Cerebellar nuclear complex (tissue), 1 donor: Measurements from ENCODE around the gene COMP.

Experiments used
- DNase-seq, 2 experiments: peaks; one replicate each; lab custom pipeline; 2025; lab: John Stamatoyannopoulos, UW

The COMP gene

GRCh38 chr19:18768997-18769891 lies 21.9 kb downstream of the COMP start:
- DNase-seq: no peak

GRCh38 chr19:18768046-18768771 lies 22.9 kb downstream of the COMP start:
- no peak for DNase-seq

DNA sequence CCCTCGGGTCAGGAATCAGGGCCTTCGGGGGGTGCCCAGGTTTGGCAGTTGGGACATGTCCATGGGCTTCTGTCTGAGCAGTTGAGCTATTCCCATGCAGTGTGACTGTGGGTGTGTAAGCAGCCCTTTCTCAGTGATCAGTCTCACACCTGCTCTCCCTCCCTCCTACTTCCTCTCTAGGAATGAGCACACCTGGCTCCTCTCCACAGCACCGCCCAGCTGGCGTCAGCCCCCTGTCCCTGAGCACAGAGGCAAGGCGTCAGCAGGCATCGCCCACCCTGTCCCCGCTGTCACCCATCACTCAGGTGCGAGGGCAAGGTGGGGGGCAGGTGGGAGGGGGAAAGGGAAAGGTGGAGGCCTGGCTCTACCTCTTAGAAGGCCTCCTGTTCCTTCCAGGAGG lies 25.9 kb downstream of the COMP start:
- DNase-seq: no peak

DNA sequence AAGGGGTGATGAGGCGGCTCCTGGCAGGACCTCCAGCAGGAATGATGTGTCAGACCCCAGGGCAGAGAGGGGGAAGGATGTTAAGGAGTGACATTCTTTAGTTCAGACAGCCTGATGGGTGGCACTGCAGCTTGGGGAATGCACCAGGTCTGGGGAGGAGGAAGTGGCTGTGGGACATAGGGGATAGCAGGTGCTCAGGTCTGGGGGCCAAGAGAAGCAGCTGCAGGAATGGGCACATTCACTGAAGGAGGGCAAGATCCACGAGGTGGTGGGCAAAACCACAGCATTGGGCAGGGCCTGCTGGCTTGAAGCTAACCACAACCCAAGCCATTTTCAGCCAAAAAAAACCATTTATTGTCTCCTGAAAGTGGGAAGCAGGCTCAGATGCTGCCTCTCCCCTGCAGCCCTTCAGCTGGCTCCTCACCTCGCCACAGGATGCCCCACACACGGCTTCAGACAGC lies 26.5 kb downstream of the COMP start:
- DNase-seq: no peak

- DNase-seq: no peak
Measured at GRCh38 chr19:18763674-18764590, 27.2 kb downstream of the COMP start.

GRCh38 chr19:18762125-18763023 lies 28.7 kb downstream of the COMP start:
- DNase-seq: peak; percentile 93 to 95

DNA sequence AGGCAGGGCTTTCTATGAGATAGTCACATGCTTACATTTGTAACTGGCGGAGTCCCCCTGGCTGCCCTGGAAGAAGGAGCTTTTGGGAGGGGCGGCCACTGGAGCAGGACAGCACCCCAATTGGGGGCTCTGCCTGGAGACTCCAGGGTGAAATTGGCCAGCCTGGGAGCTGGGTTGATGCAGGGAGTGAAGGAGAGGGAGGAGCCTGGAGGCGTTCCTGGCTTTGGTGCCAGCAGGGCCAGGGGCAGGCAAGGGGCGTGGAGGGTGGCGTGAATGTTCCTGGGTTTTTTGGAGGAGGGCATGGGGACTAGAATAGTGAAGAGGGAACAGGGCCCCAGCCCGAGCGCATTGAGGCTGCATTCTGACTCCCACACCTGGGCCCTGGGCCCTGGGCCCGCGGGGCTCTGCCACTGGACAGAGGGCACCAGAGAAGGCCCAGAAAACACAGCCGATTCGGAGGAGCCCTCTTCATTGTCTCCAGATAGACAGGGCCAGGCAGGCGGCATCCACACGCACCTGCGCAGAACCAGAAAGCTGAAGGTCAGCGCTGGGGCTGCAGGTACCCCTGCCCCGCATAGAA lies 29.5 kb downstream of the COMP start:
- DNase-seq: no peak

- DNase-seq: no peak
Measured at GRCh38 chr19:18760440-18761383, 30.4 kb downstream of the COMP start.

- DNase-seq: no peak
Measured at GRCh38 chr19:18759995-18760426, 31.1 kb downstream of the COMP start.

DNA sequence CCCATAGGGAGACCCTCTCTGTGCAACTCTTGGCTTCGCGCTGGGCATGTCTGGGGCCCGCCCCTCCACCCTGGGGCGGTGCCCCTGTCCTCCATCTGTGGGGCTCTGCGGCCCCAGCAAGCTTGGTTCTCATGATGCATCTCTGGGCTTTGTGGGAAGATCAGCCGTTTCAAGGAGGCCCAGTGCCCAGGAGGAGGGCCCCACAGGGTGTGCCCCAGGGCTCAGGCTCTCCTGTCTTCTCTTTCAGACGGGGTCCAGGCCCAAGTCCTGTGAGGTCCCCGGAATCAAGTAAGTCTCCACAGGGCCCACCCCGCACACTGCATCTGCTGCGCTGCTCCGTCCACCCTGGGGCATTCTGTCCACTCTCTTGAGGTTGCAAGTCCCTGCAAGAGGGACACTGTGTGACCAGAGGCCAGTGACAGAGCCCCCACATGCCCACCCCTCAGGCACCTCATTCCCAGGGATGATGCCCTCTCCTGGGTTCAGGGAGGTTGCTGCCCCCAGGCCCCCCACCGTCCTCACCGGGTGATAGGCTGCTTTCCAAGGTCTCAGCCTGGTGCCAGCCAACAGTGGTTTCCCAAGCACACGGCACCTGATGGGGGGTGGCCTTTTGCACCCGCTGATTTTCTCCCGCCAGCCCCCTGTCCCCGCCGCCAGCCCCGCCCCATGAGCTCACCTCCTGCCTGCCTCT lies 31.7 kb downstream of the COMP start:
- DNase-seq: no peak

DNA sequence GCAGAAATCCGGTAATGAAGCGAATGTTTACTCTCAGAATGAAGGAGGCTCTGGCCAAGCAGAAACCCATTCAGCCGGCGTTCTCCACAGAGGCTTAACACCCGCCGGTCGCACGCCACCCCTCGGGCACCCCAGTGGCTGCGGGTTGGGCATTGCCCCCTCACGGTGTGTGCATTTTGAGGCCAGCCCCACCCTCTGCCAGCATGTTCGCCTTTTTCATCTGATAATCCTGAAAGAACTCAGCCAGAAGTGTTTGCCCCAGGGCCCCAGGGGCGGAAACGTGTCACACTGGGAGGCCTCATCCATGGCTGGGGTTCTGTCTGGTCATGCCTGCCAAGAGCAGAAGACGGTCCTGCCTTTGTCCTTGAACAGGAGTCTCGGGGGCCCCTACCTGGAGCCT lies 34.2 kb downstream of the COMP start:
- no peak for DNase-seq

DNA sequence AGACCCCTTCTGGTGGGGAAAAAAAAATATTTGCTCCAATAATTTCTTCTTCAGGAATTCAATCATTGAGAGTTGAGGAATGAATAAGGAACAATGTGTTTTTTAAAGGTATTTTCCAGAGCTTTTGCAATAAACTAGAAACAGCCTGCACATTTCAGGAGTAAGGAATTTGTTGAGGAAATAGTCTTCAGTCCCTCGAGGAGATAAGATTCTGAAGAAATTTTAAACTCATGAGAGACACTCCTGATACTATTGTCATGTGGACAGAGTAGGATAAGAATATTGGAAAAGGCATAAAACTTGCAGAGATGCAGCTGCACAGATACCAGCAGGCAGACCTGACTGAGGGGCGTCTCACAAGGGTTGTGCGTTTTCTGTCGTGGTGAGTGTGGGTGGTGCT lies 36.6 kb downstream of the COMP start:
- no peak for DNase-seq

DNA sequence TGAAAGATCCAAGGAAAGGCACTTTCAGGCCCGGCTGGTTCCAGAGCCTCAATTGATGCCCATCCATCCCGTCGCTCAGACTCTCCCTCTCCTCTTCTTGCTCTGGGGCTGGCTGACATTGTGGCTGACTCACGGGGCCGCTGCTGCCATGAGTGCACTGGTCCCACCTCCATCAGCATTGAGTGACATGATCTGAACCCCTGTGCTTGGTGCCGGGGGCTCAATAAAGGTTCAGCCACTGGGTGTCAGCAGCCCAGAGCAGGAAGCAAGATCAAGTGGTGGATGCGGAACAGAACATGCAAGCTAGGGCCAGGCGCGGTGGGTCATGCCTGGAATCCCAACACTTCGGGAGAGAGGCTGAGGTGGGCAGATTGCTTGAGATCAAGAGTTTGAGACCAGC lies 39.5 kb downstream of the COMP start:
- no peak for DNase-seq

DNA sequence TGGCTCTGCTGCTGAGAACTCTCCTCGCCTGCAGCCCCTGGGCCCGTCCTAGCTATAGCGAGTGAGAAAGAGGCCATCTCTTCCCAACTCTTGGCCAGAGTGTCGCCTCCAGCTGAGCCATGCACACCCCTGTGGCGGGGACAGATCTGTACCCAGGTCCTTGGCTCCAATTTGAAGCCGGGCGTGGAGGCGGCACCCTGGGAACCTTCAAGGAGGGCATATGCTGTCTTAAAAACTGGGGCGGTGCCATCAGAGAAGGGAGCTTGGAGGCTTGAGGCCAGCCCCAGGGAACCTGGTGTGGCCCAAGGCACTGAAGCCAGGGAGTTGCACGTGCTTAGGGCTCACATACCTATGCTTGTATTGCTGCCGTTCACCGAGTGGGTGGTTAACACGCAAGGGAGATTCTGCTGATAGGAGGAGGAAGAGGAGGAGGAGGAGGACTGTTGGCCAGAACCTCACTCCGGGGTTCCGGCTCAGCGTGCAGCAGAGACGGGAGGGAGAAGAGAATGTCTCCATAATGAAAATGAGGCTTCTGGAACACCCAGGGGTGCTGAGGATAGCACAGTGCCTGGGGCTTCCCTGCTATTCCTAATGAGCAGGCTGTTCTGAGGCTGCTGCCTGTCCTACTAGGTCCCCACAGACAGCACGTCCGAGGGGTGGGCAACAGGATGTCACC lies 40.7 kb downstream of the COMP start:
- peak in 1 of 2 experiments; percentile 34 for DNase-seq

DNA sequence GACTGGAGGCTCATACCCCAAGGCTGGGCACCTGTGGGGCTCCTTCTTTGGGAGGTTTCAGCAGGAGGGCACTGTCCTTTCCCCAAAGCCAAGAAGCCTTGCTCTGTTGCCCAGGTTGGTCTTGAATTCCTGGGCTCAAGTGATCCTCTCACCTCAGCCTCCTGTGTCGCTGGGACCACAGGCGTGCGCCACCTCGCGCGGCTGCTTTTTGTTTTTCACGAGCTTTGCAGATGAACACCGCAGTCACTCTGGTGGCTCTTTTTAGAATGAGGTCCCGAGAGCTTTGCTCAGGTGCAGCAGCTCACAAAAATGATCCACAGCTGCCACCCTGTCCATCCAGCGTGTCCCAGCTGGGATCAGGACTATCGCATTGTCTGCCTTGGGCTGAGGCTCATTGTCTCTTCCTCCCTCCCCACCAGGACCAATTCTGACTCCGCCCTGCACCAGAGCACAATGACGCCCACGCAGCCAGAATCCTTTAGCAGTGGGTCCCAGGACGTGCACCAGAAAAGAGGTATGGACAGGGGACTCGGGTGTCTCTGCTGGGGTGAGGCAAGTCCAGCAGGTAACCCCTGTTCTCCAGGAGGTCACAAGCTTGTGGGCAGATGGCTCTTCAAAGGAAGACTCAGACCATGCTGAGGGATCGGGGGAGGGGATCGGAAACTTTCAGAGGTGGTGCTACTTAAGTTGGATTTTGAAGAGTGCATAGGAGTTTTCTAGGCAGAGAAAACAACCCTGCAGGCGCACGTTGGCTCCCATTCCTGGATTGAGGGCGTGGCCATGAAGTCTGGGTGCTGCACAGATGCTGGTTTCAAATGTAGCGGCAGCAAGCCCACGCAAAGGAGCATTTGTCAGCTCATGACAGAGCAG lies 41.5 kb downstream of the COMP start:
- DNase-seq: no peak

DNA sequence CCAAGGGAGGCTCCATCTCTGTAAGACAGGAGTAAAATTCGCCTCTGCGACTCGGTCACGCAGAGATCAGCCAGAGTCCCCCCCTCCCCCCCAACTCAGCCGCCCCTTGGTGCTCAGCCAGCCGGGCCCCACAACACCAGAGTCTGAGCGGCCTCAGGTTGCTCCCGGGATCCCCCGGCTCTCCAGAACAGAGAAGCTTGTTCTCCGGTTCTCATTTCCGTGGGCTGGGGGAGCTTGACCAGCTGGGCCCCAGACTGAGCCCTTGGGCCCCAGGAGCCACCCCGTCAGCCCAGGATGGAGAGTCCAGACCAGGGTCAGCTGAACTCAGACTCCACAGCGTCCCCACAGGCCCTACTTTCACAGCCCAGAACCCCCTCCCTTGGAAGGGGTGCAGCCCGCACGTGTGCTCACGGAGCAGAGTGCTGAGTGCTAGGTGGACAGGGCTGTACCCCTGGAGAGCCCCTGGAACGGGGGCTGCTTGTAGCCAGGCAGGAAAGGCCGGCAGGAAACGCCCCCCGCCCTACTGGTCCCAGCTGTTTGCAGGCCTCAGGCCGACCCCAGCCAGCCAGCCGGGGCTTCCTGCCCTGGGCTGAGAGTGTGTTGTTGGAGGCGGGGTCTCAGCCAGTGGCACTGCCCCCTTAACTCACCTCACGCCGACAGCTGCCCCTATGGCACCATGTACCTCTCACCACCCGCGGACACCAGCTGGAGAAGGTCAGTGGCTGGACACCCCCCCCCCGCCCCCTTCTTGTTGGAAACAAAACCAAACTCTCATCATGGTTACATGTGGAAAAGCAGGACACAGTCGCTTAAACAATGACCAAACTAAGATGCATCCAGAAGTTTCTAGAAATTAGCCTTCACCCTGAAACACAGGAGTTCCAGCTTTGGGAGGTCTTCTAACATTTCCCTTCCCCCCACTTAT lies 44.4 kb downstream of the COMP start:
- DNase-seq: no peak
